Sigmoid colon (tissue), 7 donors: ENCODE measurements around the gene IMP4. TPM values are rescaled to one million over a fixed set of nuclear protein-coding genes. Genes with fewer than 3 reads are reported as not detected.

Experiments
- DNase-seq: peaks from one replicate; pipeline ENCODE4 v3.0.0-alpha.2; 2019
- H3K27ac ChIP-seq, 4 donors: fragments of 200-600 bp; sonication (generic); one replicate each; pipeline ENCODE4 v1.5.1; 2016 to 2019; ENCODE audit warnings: mild to moderate bottlenecking in 1 of 4
- H3K27me3 ChIP-seq, 3 donors: fragments of 200-600 bp; sonication (generic); one replicate each; pipeline ENCODE4 v1.5.1; 2019; ENCODE audit warnings: mild to moderate bottlenecking in 1 of 3
- H3K36me3 ChIP-seq, 4 donors: fragments of 200-600 bp; sonication (generic); one replicate each; pipeline ENCODE4 v1.5.1; 2016 to 2019
- H3K4me1 ChIP-seq, 4 donors: fragments of 200-600 bp; sonication (generic); one replicate each; pipeline ENCODE4 v1.5.1; 2017 to 2019
- H3K4me3 ChIP-seq, 4 donors: fragments of 200-600 bp; sonication (generic); one replicate each; pipeline ENCODE4 v1.5.1; 2017 to 2019; ENCODE audit warnings: mild to moderate bottlenecking in 2 of 4, moderate library complexity in 1 of 4
- H3K9me3 ChIP-seq, 4 donors: fragments of 200-600 bp in 3 of 4; sonication (generic) in 3 of 4; one replicate each; pipeline versions ENCODE4 v1.5.1 to v1.6.1; 2013 to 2019
- EP300 ChIP-seq, 4 donors: sonication (generic); formaldehyde crosslinking; IDR thresholded peaks; one replicate each; pipeline ENCODE4 v1.6.1; 2017; ENCODE audit warnings: antibody characterized with exemption in 4 of 4
- POLR2A ChIP-seq, 2 donors: fragments of 450-650 bp; IDR thresholded peaks; one replicate each; pipeline ENCODE4 v1.6.1; 2016; ENCODE audit warnings: antibody characterized with exemption in 2 of 2, mild to moderate bottlenecking in 2 of 2, moderate library complexity in 2 of 2
- POLR2AphosphoS5 ChIP-seq, 4 donors: sonication (generic); formaldehyde crosslinking; IDR thresholded peaks; one replicate each; pipeline ENCODE4 v1.6.1; 2017; ENCODE audit warnings: antibody characterized with exemption in 4 of 4
- WGBS, 2 donors: extraction: QIAGEN DNeasy Blood & Tissue Kit; methylation state at CpG; one replicate each; pipeline ENCODE4 v1.1.7; 2013; 5-methylcytosine and 5-hydroxymethylcytosine counted together
- intact Hi-C: fragments of 100-400 bp; cut with DNase I; formaldehyde crosslinking; loops from one replicate; pipeline ENCODE4 v1.15.1; 2023
- polyA plus RNA-seq, 3 donors: library from polyadenylated mRNA; stranded (reverse); fragments of 200-250 nt; gene quantifications; one replicate each; pipeline ENCODE4 v1.2.3, GENCODE V29; 2013
- total RNA-seq, 4 donors: library from RNA; depleted of rRNA; stranded (reverse); fragments of >200 nt; gene quantifications; one replicate each; pipeline ENCODE4 v1.1.0, GENCODE V29; 2016
- TF ChIP-seq, protein P1 (sequence below), 4 experiments: fragments of 450-650 bp in 3 of 4; fragments of 200-600 bp in 1 of 4; IDR thresholded peaks; one replicate each; pipeline ENCODE4 v1.5.1; 2016 to 2019; ENCODE audit warnings: antibody characterized with exemption in 4 of 4, mild to moderate bottlenecking in 3 of 4, moderate library complexity in 2 of 4
- donor health status: healthy with polysubstance abuse.
- donor health status: Bipolar disorder and iron deficiency.
- donor health status: healthy.

The IMP4 gene
- 100 to 1,000 TPM in 1 of 4 donors, 10 to 100 TPM in 3; 71.2 to 130 (median 81.2) TPM for total RNA-seq
- polyA plus RNA-seq = 10 to 100 TPM; 48.0 to 85.0 (median 51.3) TPM

DNA sequence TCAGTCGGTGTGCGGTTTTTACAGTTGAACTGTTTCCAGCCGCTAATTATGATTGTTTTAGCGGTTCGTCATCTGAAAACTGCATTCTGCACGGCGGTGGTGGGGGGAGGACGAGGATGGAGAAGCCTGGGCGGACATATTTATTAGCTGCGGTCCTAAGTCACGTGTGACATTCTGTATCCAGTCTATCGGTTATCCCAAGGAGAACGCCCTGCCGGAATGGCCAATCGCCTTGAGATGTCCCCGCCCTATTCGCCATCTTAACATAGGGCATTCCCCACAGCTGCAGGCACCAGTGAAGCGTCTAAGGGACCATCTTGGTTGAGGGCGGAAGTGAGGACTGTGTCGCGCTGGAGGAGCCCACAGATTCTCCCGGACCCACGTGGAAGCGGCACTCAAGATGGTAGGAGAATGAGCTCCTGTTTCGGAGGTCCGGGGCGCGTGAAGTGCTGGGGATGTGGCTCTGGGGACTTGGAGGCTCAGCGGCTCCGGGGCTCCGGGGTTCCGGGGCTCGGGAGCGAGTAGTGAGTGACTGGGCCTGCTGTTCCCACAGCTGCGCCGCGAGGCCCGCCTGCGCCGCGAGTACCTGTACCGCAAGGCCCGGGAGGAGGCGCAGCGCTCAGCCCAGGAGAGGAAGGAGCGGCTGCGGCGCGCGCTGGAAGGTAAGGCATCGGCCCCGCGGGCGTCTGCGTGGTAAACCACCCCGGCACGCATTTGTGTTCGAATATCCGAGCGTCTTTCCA lies at the start of gene IMP4:
IMP4 (plus strand) TSS at position 365 of the 743 bp plus-strand sequence; CDS start at position 401, 36 bp downstream.
- intact Hi-C loops = loop anchor here (5.0 kb wide), 1 partner anchor 465 kb away; no protein-coding TSS in a partner anchor
- peak within 1 kb of the TSS; percentile 91 to 96 (median 92) for H3K27ac ChIP-seq
- H3K36me3 ChIP-seq = peaks cover 19 to 65% (median 38%) of the 10 kb centered on the region in 4 donors
- 0 to 1% methylated on average over 60 of the region's 60 CpGs for WGBS, 2 donors
- peak within 1 kb of the TSS; percentile 58 to 87 (median 80) for H3K4me3 ChIP-seq
- peaks cover 0 to 25% (median 23%) of the 10 kb centered on the region in 4 donors for H3K4me1 ChIP-seq
- H3K27me3 ChIP-seq = no peaks in the 10 kb centered on the region
- DNase-seq = peak; percentile 99
- no peaks in the 10 kb centered on the region for H3K9me3 ChIP-seq
- TF ChIP-seq EP300 (IDR thresholded peaks at IDR 0.05) = no peak
- TF ChIP-seq, protein P1, sequence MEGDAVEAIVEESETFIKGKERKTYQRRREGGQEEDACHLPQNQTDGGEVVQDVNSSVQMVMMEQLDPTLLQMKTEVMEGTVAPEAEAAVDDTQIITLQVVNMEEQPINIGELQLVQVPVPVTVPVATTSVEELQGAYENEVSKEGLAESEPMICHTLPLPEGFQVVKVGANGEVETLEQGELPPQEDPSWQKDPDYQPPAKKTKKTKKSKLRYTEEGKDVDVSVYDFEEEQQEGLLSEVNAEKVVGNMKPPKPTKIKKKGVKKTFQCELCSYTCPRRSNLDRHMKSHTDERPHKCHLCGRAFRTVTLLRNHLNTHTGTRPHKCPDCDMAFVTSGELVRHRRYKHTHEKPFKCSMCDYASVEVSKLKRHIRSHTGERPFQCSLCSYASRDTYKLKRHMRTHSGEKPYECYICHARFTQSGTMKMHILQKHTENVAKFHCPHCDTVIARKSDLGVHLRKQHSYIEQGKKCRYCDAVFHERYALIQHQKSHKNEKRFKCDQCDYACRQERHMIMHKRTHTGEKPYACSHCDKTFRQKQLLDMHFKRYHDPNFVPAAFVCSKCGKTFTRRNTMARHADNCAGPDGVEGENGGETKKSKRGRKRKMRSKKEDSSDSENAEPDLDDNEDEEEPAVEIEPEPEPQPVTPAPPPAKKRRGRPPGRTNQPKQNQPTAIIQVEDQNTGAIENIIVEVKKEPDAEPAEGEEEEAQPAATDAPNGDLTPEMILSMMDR (IDR thresholded peaks at IDR 0.05) = peak in 3 of 4 experiments; percentile 17 to 29 (median 20)
- peak; percentile 24 to 82 (median 72) for TF ChIP-seq POLR2AphosphoS5 (IDR thresholded peaks at IDR 0.05)
- TF ChIP-seq POLR2A (IDR thresholded peaks at IDR 0.05) = no peak

GRCh38 chr2:130300258-130300969 lies 42.3 kb upstream of the IMP4 start:
- no peaks in the 10 kb centered on the region for H3K9me3 ChIP-seq
- TF ChIP-seq, protein P1 (IDR thresholded peaks at IDR 0.05) = no peak
- TF ChIP-seq POLR2AphosphoS5 (IDR thresholded peaks at IDR 0.05) (no peak), EP300 (IDR thresholded peaks at IDR 0.05) (no peak), POLR2A (IDR thresholded peaks at IDR 0.05) (no peak)
- DNase-seq = no peak
- no peaks in the 10 kb centered on the region for H3K27me3 ChIP-seq
- no peaks in the 10 kb centered on the region for H3K4me1 ChIP-seq
- intact Hi-C loops = no loop called here
- 79 to 86% methylated on average over 22 of the region's 22 CpGs for WGBS, 2 donors
- H3K27ac ChIP-seq = no peak overlapping the region
- H3K4me3 ChIP-seq = no peak overlapping the region
- no peaks in the 10 kb centered on the region for H3K36me3 ChIP-seq

GRCh38 chr2:130300970-130301348 lies 41.7 kb upstream of the IMP4 start:
- Histone ChIP-seq H3K9me3 (no peaks in the 10 kb centered on the region), H3K27me3 (no peaks in the 10 kb centered on the region), H3K4me3 (no peak overlapping the region), H3K4me1 (no peaks in the 10 kb centered on the region), H3K36me3 (no peaks in the 10 kb centered on the region), H3K27ac (no peak overlapping the region)
- no peak for DNase-seq
- 95 to 96% methylated on average over 13 of the region's 13 CpGs for WGBS, 2 donors
- TF ChIP-seq, protein P1 (IDR thresholded peaks at IDR 0.05) = no peak
- TF ChIP-seq EP300 (IDR thresholded peaks at IDR 0.05) (no peak), POLR2AphosphoS5 (IDR thresholded peaks at IDR 0.05) (no peak), POLR2A (IDR thresholded peaks at IDR 0.05) (no peak)
- intact Hi-C loops = no loop called here

DNA sequence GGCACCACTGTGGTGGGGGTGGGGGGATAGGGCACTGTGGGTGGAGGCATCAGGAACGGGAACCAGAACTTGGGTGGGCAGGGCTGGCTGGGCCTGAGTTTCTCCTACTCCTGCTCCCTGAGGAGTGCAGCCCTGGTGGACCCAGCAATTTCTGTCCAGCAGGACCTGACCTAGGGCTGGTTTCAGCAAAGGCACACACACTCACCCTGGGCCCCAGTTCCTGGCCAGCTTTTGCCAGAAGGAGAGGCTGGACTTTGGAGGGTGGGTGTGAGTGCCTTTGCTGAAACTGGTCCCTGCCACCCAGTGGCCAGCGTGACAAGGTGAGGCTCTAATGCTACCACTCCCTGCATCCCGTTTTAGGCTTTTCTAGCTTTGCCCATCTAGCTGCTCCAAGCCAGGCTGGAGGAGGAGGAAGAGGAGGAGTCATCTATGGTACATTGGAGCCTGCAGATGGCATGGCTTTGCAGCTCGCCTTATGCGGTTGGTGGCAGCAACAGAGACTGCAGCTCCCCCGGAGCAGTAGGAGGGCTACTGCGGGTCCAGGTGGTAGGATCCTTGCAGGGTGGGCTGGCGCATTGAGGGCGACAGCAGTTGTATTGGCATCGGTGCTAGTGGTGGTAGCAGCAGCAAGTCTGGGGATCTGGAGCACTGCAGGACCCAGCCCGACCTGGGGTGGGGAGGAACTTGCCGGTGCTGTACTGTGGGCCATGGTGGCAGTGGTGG lies 40.4 kb upstream of the IMP4 start:
- no peaks in the 10 kb centered on the region for H3K4me1 ChIP-seq
- H3K27ac ChIP-seq = no peak overlapping the region
- H3K9me3 ChIP-seq = no peaks in the 10 kb centered on the region
- TF ChIP-seq POLR2AphosphoS5 (IDR thresholded peaks at IDR 0.05) (no peak), EP300 (IDR thresholded peaks at IDR 0.05) (no peak), POLR2A (IDR thresholded peaks at IDR 0.05) (no peak)
- TF ChIP-seq, protein P1 (IDR thresholded peaks at IDR 0.05) = no peak
- WGBS, 2 donors = 75 to 82% methylated on average over 12 of the region's 12 CpGs
- H3K36me3 ChIP-seq = no peaks in the 10 kb centered on the region
- DNase-seq = no peak
- intact Hi-C loops = no loop called here
- no peak overlapping the region for H3K4me3 ChIP-seq
- no peaks in the 10 kb centered on the region for H3K27me3 ChIP-seq
